HG03280 (cell line): ENCODE data around the gene SMYD3.
"Not testable (repeated sequence)": the region's sequence is repeated elsewhere in the genome, so short reads cannot be mapped to it uniquely, and the experiment has no call there.

Experiments
- ATAC-seq: cut with Tn5 transposase; IDR thresholded peaks from one replicate; pipeline ENCODE4 v1.9.1; 2021; ENCODE audit warnings: mild to moderate bottlenecking, moderate library complexity; ENCODE audit not compliant: unreplicated experiment

Gene SMYD3

DNA sequence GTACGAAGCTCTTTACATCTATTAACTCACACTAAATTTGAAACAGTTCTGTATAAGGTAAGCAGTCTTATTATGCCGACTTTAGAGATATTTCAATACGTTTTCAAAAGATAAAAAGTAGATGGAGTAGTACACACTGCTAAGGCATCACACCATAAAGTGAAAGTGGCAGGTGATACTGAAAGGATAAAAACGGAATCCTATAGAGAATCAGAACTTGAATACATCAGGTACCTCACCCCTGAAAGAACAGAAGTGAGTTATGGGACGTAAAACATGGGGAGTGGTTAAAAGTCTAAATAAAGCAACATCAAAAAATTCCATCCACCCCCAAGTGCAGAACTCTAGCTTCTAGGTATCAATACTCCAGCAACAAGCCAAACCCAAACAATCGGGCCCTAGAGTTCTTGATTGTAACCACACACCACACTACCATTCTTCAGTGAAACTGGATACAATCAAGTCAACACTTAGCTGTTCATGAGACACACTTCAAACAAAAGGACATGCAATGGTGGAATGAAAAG is 142.6 kb downstream of the SMYD3 start:
- peak; percentile 74 for ATAC-seq

DNA sequence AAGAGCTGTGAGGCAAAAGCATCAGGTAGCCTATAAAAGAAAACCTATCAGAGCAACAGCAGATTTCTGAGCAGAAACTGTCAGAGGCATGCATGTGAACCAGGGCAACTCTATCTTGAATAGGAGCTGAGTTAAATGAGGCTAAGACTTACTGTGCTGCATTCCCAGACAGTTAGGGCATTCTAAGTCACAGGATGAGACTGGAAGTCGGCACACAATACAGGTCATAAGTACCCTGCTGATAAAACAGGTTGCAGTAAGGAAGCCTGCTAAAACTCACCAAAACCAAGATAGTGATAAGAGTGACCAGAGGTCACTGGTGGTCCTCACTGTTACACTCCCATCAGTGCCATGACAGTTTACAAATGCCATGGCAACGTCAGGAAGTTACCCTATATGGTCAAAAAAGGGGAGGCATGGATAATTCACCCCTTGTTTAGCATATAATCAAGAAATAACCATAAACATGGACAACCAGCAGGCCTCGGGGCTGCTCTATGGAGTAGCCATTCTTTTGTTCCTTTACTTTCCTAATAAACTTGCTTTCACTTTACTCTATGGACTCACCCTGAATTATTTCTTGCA is 150.0 kb downstream of the SMYD3 start:
- not testable (repeated sequence) for ATAC-seq

DNA sequence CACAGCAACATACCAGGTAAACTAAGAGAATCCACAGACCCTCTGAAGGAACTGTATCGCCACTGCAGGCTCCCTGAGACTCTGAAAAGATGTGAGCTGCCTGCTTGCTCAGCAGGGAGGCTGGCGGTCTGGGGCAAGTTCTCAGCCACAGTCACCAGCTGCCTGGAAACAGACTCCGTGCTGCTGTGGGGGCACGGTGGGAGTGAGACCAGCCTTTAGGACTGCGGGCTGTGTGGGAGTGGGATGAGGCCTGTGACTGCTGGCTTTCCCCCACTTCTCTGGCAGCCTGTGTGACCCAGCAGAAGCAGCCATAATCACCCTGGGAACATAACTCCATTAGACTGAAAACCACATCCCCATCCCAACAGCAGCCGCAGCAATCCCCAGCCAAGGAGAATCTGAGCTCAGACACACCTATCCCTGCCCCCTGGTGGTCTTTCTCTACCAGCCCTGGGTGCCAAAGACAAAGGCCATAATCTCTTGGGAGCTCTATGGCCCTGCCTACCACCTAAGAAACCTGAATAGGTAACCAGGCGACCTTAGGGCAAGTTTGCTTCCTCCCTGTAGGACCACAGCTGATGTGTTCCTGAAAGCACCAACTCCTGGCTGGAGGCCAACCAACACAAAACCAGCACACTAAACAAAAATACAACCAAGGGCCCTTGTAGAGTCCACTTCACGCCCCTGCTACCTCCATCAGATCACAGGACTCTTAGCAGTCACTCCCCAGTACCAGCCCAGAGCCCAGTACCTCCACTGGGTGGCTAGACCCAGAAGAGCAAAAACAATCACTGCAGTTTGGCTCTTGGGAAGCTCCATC is 151.5 kb downstream of the SMYD3 start:
- ATAC-seq: no peak

DNA sequence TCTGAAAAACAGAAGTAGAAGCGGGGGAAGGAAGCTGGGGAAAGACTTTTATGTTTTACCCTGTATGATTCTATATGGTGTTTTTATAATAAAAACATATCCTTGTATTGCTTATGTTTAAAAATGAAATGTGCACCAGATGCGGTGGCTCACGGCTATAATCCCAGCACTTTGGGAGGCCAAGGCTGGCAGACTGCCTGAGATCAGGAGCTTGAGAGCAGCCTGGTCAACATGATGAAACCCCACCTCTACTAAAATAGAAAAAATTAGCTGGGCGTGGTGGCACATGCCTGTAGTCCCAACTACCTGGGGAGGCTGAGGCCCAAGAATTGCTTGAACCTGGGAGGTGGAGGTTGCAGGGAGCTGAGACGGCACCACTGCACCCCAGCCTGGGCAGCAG is 155.4 kb downstream of the SMYD3 start:
- ATAC-seq: no peak

DNA sequence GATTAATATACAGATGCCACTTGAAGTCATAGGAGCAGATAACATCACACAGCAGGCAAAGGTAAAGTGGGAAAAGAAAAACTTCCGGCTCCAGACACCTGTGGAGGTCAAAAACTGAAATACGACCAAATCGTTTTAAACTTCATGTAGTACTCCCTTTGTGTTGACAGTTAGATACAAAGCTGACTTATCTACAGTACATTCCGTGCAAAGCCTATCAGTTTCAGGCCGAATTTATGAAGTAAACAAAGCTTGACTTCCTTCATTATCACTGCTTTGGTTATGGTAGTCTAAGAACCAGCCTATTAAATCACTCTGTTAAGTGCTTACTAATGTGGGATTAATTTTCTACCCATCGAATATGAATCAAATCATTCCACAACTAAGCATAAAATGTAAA is 156.3 kb downstream of the SMYD3 start:
- no peak for ATAC-seq

DNA sequence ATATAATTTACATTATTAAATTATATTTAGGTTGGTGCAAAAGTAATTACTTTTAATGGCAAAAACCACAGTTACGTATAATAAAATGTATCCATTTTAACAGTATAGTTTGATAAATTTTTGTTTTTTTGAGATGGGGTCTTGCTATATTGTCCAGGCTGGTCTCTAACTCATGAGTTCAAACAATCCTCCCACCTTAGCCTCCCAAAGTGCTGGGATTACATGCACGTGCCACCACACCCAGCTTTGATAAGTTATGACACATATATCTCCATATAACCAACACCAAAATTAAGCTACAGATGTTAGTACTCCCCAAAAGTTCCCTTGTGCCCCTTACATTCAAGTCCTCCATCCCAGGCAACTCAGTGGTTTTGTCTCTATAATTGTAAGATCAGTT is 163.1 kb downstream of the SMYD3 start:
- ATAC-seq: no peak

DNA sequence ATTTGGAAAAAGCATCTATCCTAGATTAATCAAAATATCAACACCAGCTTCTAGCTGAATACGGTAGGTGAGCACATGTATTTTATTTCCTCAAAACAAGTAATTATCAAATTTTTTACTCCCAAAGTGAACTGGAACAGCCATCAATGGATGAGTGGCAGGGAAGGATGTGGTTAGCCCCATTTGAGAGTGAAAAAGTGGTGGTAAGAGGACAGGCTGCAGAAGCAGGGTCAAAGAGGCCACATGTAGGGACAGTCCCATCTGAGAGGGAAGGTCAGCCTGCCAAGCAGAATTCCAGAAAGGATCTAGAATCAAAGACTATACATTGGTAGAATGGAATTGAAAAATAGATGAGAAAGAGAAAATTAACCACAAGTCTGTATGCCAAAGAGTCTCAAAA is 163.8 kb downstream of the SMYD3 start:
- no peak for ATAC-seq

DNA sequence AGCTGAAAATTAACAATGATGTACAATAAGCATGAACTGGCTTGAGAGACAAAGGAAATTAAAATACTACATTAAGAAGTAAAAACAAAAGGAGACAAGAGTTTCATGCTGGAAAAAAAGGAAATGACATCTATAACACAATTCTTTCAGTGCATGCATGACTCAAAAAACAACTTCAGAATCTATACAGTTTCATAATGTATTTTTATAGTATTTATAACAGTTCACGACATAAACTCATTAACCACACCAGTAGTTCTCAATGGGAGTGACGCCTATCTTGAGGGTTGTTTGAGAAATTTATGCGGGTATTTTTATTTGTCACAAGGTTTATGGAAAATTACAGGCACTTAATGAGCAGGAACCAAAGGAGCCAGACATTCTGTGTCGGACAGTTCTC is 168.5 kb downstream of the SMYD3 start:
- peak; percentile 42 for ATAC-seq

DNA sequence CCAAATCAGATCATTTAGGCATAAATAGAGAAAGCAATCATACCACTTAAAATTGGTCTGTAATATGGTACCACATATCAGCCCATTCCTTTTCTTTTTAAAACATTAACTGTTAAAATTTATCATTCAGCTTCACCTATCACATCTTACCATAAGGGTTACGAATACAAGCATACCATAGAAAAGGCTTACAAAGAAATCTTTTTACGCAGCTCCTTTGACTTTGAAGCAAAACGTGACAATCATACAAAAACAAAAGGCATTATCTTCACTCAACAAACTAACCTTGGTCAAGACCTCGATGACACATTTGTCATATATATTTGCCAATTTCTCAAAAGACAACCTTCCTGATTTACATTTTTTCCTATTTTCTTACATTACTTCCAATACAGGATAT is 169.0 kb downstream of the SMYD3 start:
- ATAC-seq: no peak

DNA sequence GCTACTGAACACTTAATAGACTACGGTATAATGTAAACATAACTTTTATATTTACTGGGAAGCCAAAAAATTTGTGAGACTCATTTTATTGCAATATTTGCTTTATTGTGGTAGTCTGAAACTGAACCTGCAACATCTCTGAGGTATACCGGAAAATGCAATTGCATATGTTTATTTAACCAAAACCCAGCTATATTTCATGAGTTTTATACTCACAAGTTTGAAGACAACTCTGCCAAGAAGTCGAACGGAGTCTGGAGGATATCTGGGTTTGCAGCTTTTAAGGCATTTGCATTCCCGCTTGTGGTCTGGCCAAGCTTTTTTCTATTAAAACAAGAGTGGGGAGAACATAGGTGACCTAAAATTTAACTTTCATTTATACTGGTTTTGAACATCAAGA is 171.9 kb downstream of the SMYD3 start:
- ATAC-seq: no peak

DNA sequence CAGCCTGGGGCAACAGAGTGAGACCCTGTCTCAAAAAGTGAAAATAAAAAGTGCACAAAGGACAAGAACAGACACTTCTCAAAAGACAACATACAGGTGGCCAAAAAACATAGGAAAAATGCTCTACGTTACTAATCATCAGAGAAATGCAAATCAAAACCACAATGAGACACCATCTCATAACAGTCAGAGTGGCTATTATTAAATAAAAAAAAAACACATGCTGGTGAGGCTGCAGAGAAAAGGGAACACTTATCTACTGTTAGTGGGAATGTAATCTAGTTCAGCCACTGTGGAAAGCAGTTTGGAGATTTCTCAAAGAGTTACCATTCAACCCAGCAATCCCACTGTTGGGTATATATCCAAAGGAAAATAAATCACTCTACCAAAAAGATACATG is 173.2 kb downstream of the SMYD3 start:
- no peak for ATAC-seq

DNA sequence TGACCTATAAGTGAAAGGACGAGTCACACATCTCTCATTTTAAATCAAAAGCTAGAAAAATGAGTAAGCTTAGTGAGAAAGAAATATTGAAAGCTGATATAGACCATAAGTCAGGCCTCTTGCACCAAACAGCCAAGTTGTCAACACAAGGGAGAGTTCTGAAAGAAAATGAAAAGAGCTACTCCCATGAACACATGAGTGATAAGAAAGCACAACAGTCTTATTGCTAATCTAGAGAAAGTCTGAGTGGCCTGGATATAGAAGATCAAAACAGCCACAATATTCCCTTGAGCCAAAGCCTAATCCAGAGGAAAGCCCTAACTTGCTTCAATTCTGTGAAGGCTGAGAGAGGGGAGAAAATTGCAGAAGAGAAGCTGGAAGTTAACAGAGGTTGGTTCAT is 175.0 kb downstream of the SMYD3 start:
- ATAC-seq: no peak

DNA sequence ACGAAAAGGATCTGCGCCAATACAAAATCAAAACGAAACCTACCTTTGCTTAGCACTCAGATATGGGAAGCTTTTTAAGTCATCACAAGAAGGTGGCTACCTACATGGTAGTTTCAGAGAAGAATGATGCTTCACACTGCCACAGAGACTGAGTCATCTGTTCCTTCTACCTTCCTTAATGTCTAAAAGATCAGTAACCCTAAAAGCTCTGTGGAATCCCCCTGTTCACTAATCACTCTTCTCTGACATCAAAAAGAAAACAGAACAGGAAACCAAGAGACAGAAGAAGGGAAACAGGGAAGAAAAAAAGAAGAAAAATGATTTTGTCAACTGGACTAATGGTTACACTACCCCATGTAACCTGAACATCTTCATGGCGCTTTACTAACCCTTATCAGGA is 177.2 kb downstream of the SMYD3 start:
- peak; percentile 96 for ATAC-seq

DNA sequence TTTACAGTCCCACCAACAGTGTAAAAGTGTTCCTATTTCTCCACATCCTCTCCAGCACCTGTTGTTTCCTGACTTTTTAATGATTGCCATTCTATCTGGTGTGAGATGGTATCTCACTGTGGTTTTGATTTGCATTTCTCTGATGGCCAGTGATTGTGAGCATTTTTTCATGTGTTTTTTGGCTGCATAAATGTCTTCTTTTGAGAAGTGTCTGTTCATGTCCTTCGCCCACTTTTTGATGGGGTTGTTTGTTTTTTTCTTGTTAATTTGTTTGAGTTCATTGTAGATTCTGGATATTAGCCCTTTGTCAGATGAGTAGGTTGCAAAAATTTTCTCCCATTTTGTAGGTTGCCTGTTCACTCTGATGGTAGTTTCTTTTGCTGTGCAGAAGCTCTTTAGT is 177.8 kb downstream of the SMYD3 start:
- not testable (repeated sequence) for ATAC-seq

DNA sequence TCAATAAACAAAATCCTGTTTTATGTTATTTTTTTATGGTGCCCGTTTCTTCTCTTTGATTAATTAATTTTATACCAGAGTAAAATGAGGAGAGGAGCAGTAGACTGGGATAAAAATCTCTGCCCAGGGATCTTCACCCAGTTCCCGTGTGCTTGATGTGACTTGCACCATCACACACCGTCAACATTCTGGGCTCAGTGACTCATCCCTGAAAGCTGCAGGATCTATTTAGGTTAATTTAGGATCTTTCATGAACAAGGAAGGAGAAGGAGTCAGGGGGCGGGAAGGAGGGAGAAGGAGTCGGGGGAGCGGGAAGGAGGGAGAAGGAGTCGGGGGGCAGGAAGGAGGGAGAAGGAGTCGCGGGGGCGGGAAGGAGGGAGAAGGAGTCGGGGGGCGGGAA is 182.4 kb downstream of the SMYD3 start:
- no peak for ATAC-seq

DNA sequence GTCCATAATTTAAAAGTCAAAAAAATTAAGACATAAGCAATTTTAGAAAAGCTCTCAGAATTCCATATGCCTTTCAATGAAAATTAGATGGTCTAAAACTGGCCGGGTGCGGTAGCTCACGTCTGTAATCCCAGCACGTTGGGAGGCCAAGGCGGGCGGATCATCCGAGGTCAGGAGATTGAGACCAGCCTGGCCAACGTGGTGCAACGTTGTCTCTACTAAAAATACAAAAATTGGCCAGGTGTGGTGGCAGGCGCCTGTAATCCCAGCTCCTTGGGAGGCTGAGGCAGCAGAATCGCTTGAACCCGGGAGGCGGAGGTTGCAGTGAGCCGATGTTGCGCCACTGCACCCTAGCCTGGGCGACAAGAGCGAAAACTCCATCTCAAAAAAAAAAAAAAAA is 183.0 kb downstream of the SMYD3 start:
- not testable (repeated sequence) for ATAC-seq

DNA sequence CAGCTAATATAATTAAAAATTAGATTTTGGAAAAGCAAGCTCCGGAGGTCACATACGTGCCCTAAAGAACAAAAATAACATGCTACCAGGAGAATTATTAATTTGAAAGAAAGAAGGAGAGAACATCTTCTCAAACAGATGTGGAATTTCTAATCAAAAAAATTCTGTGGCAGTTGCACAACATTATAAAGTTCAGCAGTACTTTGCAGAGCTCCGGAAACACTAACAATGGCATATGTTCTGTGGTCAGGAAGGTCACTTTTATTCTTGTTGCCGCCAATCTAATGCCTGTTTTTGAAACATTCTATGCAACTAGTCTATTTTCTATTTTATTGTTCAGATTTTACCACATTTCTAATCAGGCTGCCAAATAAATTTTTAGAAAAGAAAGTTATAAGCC is 186.8 kb downstream of the SMYD3 start:
- ATAC-seq: no peak

DNA sequence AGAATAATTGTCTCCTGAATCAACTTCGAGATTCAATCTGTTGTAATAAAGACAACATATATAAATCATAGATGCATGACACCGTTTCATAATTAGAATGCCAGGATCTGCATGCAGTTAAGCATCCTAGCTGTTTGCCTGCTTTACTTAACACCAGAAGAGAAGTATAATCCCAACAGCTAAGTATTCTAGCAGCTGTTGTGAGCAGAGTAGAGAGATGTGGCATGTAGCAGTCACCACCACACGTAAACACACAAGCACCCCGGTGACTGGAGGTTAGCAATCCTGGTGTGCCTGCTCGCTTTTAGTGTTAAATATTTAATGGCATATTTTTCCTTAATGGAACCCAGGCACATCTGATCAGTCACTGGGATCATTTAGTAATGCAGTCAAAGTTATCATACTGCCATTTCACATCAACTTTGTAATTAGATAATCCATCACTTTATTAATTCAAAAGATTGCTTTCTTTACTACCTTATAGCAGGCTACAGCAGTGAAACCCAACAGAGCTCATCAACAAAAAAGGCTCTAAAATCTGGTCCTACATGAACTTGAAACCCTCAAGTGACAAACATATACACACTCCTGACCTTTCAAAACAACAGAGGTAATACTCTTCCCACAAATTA is 187.9 kb downstream of the SMYD3 start:
- no peak for ATAC-seq

DNA sequence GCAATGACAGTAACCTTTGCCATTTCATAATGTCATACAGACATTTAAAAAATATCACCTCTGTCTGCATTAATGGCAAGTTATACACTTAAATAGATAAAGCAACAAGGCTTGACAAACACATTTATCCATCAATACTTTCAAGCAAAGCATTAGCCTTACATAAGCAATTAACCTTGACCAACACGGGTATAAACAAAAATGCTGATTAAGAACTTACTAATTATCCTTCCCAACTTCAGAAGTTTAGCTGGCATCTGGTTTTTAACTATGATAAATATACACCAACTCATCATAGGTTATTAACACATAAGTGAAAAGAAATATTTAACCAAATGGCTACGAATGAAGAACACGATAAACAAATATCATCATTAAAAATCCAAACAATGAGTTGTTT is 188.5 kb downstream of the SMYD3 start:
- no peak for ATAC-seq

DNA sequence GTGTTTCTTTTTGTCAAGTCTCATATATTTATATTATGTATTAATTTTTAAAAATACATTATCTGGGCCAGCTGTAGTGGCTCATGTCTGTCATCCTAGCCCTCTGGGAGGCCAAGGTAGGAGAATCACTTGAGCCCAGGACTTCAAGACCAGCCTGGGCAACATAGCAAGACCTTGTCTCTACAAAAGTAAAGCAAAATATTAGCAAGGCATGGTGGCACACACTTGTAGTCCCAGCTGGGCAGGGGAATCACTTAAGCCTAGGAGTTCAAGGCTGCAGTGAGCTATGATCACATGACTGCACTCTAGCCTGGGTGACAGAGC is 189.1 kb downstream of the SMYD3 start:
- no peak for ATAC-seq

DNA sequence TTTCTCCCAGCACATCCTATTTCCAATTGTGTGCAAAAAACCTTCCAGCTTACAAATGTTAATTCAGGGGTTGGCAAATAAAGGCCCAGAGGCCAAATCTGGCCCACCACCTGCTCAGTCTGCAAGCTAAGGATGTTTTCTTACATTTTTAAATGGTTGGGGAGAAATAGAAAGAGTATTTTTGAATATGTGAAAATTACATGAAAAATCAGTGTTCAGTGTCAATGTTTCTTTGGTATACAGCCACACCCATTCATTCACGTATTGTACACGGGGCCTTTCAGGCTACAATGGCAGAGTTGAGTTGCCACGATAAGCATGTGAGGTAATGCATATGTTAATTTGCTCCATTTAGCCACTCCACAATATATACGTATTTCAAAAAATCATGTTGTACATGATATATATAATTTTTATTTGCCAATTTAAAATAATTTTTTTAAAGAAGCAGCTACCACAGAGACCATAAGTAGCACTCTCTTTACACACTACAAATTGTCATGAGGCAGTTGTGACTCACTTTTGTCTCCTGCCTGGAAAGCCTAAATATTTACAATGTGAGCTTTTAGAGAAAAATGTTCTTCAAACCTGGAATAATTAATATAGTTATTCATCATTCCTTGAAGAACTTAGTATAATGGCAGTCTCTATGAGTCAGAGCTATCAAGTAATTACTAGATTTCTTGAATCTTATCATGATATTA is 189.6 kb downstream of the SMYD3 start:
- no peak for ATAC-seq

DNA sequence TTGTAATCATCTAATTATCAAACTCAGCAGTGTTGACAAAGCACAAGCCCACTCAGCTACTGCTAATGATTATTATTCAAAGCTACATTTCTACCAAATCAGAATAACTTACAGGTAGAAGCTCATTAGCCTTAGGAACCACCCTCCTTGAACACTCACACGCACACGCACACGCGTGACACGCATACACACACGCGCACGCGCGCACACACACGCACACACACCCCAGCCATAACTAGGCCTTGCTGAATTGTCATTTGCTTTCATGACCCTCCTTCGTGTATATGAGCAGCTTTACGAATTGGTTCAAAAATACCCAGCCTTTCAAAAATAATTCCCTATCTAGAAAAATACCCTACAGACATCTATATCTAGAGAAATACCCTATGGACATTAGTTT is 195.6 kb downstream of the SMYD3 start:
- ATAC-seq: no peak
